ENCODE data around the gene MPEG1. TPM values are rescaled to one million over a fixed set of nuclear protein-coding genes. Genes with fewer than 3 reads are reported as not detected.
A peak's percentile ranks its signal among the peaks of the same experiment; 100 is the strongest.

The MPEG1 gene, protein sequence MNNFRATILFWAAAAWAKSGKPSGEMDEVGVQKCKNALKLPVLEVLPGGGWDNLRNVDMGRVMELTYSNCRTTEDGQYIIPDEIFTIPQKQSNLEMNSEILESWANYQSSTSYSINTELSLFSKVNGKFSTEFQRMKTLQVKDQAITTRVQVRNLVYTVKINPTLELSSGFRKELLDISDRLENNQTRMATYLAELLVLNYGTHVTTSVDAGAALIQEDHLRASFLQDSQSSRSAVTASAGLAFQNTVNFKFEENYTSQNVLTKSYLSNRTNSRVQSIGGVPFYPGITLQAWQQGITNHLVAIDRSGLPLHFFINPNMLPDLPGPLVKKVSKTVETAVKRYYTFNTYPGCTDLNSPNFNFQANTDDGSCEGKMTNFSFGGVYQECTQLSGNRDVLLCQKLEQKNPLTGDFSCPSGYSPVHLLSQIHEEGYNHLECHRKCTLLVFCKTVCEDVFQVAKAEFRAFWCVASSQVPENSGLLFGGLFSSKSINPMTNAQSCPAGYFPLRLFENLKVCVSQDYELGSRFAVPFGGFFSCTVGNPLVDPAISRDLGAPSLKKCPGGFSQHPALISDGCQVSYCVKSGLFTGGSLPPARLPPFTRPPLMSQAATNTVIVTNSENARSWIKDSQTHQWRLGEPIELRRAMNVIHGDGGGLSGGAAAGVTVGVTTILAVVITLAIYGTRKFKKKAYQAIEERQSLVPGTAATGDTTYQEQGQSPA
- total RNA-seq (13.4 TPM), polyA plus RNA-seq (ENCODE audit: insufficient read depth in 1 of 8, insufficient read length in 8 of 8, low replicate concordance in 1 of 8) (10 to 100 TPM in 5 of 8 donors, 1 to 10 TPM in 3; 8.8 to 13.8 (median 11.9) TPM)
- long read RNA-seq, donor 1, full-length matches to known transcripts: 10 of 10 reads
- long read RNA-seq, donor 1, partial matches to known transcripts: 0 of 10 reads
- long read RNA-seq, donor 1, other reads (novel, unspliced or antisense): 0 of 10 reads
- long read RNA-seq, donor 2, full-length matches to known transcripts: 2 of 2 reads
- long read RNA-seq, donor 2, partial matches to known transcripts: 0 of 2 reads
- long read RNA-seq, donor 2, other reads (novel, unspliced or antisense): 0 of 2 reads
- long read RNA-seq, donor 3, full-length matches to known transcripts: 15 of 15 reads
- long read RNA-seq, donor 3, partial matches to known transcripts: 0 of 15 reads
- long read RNA-seq, donor 3, other reads (novel, unspliced or antisense): 0 of 15 reads
- long read RNA-seq, donor 4, full-length matches to known transcripts: 22 of 22 reads
- long read RNA-seq, donor 4, partial matches to known transcripts: 0 of 22 reads
- long read RNA-seq, donor 4, other reads (novel, unspliced or antisense): 0 of 22 reads
- long read RNA-seq, donor 5, full-length matches to known transcripts: 38 of 38 reads
- long read RNA-seq, donor 5, partial matches to known transcripts: 0 of 38 reads
- long read RNA-seq, donor 5, other reads (novel, unspliced or antisense): 0 of 38 reads
- long read RNA-seq, donor 6, full-length matches to known transcripts: 23 of 23 reads
- long read RNA-seq, donor 6, partial matches to known transcripts: 0 of 23 reads
- long read RNA-seq, donor 6, other reads (novel, unspliced or antisense): 0 of 23 reads
- long read RNA-seq, donor 7, full-length matches to known transcripts: 21 of 21 reads
- long read RNA-seq, donor 7, partial matches to known transcripts: 0 of 21 reads
- long read RNA-seq, donor 7, other reads (novel, unspliced or antisense): 0 of 21 reads
- long read RNA-seq, donor 8, full-length matches to known transcripts: 15 of 15 reads
- long read RNA-seq, donor 8, partial matches to known transcripts: 0 of 15 reads
- long read RNA-seq, donor 8, other reads (novel, unspliced or antisense): 0 of 15 reads
- long read RNA-seq, donor 9, full-length matches to known transcripts: 20 of 20 reads
- long read RNA-seq, donor 9, partial matches to known transcripts: 0 of 20 reads
- long read RNA-seq, donor 9, other reads (novel, unspliced or antisense): 0 of 20 reads
- long read RNA-seq, donor 10, full-length matches to known transcripts: 25 of 25 reads
- long read RNA-seq, donor 10, partial matches to known transcripts: 0 of 25 reads
- long read RNA-seq, donor 10, other reads (novel, unspliced or antisense): 0 of 25 reads
- long read RNA-seq, donor 11, full-length matches to known transcripts: 24 of 24 reads
- long read RNA-seq, donor 11, partial matches to known transcripts: 0 of 24 reads
- long read RNA-seq, donor 11, other reads (novel, unspliced or antisense): 0 of 24 reads

DNA sequence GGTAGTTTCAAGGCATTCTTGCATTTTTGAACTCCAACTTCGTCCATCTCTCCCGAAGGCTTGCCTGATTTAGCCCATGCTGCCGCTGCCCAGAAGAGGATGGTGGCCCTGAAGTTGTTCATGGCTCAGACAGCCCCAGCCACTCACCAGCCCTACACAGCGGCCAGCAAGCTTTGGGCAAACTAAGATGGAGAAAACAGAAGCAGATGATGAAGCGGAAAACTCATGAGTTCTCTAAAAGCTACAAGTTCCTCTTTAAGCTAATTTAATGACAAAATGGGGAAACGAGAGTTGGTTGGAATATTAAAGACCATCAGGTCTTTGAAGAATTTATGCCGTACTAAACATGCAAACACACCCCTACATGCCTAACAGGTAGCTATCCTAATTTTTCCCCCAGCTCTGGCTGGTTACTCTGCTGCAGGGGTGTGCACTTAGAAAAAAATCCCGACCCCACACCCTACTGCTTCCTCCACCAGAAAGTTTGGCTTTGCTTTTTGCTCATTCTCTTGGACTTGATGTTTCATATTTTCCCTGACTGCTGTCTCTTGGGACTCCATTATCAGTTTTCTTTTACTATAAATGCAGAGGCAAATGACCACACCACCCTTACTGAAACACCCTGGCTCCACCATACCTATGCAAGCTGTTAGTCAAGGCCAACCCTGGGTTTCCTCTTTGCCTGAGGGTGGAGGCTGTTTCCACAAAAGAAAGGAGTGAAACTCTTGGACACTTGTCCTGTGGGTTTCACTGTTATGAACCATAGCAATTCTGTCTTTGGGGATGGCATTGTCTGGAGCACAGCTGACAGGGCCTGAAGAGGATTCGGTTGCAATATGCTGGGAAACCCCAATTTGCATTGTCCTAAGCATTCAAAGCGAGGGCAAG lies at the start of gene MPEG1:
MPEG1 (minus strand) TSS at position 184 of the 888 bp plus-strand sequence; CDS start at position 122, 62 bp downstream.
- no peaks in the 10 kb centered on the region for H3K27me3 ChIP-seq (ENCODE audit: control insufficient read depth, insufficient read depth, low read length)
- no peaks in the 10 kb centered on the region for H3K36me3 ChIP-seq (ENCODE audit: control insufficient read depth, insufficient read depth, low read length)
- 69% methylated on average over 4 of the region's 10 CpGs for whole genome bisulfite sequencing (ENCODE audit: insufficient coverage)
- no peak within 1 kb of the TSS for H3K27ac ChIP-seq (ENCODE audit: low read length)
- H3K9me3 ChIP-seq (replicated peaks; ENCODE audit: control insufficient read depth, low read depth, low read length): no peaks in the 10 kb centered on the region
- peak within 1 kb of the TSS; percentile 21 for H3K4me3 ChIP-seq (ENCODE audit: low read length)
- DNase-seq: peak; percentile 68
- H3K4me1 ChIP-seq (ENCODE audit: control insufficient read depth, insufficient read depth, low read length): no peaks in the 10 kb centered on the region

DNA sequence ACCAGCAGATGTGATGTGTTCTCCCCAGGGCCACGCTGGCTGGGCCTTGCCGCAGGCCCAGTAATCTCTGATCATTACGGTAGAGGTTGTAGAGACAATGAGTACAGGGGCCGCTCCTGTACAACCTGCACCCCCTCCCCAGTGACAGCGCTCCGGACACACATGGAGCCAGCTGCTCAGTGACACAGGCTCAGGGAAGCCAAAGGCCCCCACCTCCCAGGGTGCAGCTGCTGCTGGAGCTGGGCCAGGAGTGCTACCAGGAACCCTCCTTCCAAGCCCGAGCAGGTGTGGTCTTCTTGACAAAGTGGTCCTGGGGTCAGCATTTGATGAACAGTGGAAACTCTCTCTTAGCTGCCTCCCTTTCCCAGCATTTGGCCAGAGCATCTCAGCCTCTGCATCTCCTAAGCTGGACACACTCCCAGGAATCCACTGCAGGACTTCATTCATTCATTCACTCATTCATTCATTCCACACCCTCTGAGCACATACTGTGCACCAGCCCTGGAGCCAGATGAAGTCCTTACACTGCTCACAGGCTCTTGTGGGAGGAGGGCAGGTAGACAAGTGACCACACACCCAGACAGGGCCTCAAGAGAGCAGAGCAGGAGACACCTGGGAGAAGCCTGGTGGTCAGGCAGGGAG lies 49.6 kb upstream of the MPEG1 start:
- 35% methylated on average over 2 of the region's 7 CpGs for WGBS (ENCODE audit: insufficient coverage)

DNA sequence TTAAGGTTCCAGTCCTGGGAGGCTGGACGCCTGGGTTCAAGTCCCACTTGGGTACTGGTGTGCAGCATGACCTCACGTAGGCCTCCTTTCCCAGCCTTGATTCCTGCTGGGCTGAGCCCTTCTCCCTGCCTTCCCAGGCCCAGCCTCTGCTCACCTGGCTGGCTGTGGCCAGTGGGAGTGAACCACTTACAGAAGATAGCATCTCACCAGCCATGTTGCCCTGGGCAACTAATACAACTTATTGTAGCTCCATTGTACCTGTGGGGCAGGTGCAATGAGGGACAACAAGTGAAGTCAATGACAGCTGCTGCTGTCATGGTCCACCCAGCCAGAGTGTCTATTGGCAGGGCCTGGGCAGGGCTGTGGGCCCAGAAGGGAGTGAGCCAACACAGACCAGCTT lies 48.4 kb upstream of the MPEG1 start:
- H3K9me3 ChIP-seq (replicated peaks; ENCODE audit: control insufficient read depth, low read depth, low read length): no peaks in the 10 kb centered on the region
- peaks cover 10% of the 10 kb centered on the region for H3K4me1 ChIP-seq (ENCODE audit: control insufficient read depth, insufficient read depth, low read length)
- H3K36me3 ChIP-seq (ENCODE audit: control insufficient read depth, insufficient read depth, low read length): no peaks in the 10 kb centered on the region
- no peak for DNase-seq
- H3K4me3 ChIP-seq (ENCODE audit: low read length): no peak overlapping the region
- H3K27ac ChIP-seq (ENCODE audit: low read length): no peak overlapping the region
- 85% methylated on average over 2 of the region's 2 CpGs for WGBS (ENCODE audit: insufficient coverage)
- no peaks in the 10 kb centered on the region for H3K27me3 ChIP-seq (ENCODE audit: control insufficient read depth, insufficient read depth, low read length)

More for the DNA sequence above, 49.6 kb upstream of the MPEG1 start:
- Histone ChIP-seq H3K27ac (ENCODE audit: low read length) (no peak overlapping the region), H3K4me3 (ENCODE audit: low read length) (no peak overlapping the region), H3K27me3 (ENCODE audit: control insufficient read depth, insufficient read depth, low read length) (no peaks in the 10 kb centered on the region), H3K4me1 (ENCODE audit: control insufficient read depth, insufficient read depth, low read length) (peaks cover 14% of the 10 kb centered on the region), H3K36me3 (ENCODE audit: control insufficient read depth, insufficient read depth, low read length) (no peaks in the 10 kb centered on the region), H3K9me3 (replicated peaks; ENCODE audit: control insufficient read depth, low read depth, low read length) (no peaks in the 10 kb centered on the region)
- peak; percentile 26 for DNase-seq

DNA sequence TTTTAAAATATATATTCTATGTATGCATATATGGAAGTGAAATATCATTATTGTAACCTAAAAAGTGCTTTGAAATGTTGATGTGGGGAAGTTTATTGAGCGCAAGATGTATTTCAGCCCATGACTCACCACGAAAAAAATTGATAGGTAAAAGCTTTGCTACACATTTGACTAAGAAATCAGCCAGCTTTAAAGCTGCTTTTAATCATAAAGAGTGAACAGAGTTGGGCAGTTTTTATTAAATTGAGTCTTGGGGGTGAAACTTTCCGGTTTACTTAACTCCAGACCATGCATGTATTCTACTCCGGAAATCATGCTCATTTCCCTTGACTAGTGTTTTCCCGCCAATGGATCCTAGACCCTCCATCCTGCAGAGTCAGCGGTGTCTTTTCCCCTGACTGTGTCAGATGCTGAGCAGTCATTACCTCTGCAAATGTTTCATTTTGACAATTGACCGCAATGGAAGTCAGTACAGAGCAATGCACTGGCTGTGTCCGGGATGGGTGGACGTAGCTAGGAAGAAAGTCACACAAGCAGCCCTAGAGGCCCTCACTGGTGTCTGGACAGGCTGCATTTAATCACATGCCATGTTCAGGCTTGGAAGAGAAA lies 47.2 kb upstream of the MPEG1 start:
- no peaks in the 10 kb centered on the region for H3K27me3 ChIP-seq (ENCODE audit: control insufficient read depth, insufficient read depth, low read length)
- no peak overlapping the region for H3K4me3 ChIP-seq (ENCODE audit: low read length)
- H3K4me1 ChIP-seq (ENCODE audit: control insufficient read depth, insufficient read depth, low read length): peaks cover 10% of the 10 kb centered on the region
- H3K9me3 ChIP-seq (replicated peaks; ENCODE audit: control insufficient read depth, low read depth, low read length): no peaks in the 10 kb centered on the region
- no peaks in the 10 kb centered on the region for H3K36me3 ChIP-seq (ENCODE audit: control insufficient read depth, insufficient read depth, low read length)
- 78% methylated on average over 6 of the region's 9 CpGs for WGBS (ENCODE audit: insufficient coverage)
- no peak overlapping the region for H3K27ac ChIP-seq (ENCODE audit: low read length)
- no peak for DNase-seq

DNA sequence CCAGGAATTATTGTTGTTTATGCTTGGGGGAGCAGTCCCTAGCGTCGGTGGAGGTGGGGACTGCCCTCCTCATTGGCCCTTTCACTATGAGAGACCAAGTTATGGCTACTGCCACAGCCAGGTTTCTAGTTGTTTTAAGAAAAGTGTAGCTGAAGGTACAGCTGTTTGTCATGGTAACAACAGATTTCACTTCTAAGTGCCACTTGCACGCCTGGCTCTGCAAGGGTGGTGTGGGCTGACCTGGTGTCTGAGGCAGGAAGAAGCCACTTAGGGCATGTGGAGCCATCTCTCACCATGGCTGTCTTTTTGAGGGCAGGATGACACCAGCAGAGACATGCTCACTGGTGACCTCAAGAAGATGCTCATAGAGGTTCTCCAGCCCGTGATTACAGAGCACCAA lies 46.3 kb upstream of the MPEG1 start:
- peaks cover 10% of the 10 kb centered on the region for H3K4me1 ChIP-seq (ENCODE audit: control insufficient read depth, insufficient read depth, low read length)
- no peaks in the 10 kb centered on the region for H3K36me3 ChIP-seq (ENCODE audit: control insufficient read depth, insufficient read depth, low read length)
- no peak overlapping the region for H3K4me3 ChIP-seq (ENCODE audit: low read length)
- H3K9me3 ChIP-seq (replicated peaks; ENCODE audit: control insufficient read depth, low read depth, low read length): no peaks in the 10 kb centered on the region
- H3K27me3 ChIP-seq (ENCODE audit: control insufficient read depth, insufficient read depth, low read length): no peaks in the 10 kb centered on the region
- 100% methylated on average over 1 of the region's 4 CpGs for WGBS (ENCODE audit: insufficient coverage)
- no peak overlapping the region for H3K27ac ChIP-seq (ENCODE audit: low read length)
- no peak for DNase-seq

DNA sequence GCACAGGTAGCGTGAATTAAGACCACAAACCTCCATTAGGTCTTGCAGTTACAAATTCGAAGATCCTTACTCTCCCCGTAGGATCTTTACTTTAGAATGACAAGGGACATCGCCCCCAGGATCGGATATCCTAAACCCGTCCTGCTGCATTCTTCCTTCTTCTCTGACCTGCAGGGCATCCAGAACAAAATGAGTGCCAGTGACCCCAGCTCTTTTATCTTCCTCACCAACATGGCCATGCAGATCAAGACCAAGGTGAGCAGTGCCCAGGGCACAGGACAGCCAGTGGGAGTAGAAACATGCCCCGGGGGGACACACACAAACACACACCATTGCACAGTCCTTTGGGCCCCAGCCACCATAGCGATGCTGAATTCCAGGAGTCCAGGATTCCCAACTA lies 42.6 kb upstream of the MPEG1 start:
- no peak for DNase-seq
- H3K4me3 ChIP-seq (ENCODE audit: low read length): no peak overlapping the region
- no peaks in the 10 kb centered on the region for H3K27me3 ChIP-seq (ENCODE audit: control insufficient read depth, insufficient read depth, low read length)
- no peak overlapping the region for H3K27ac ChIP-seq (ENCODE audit: low read length)
- H3K36me3 ChIP-seq (ENCODE audit: control insufficient read depth, insufficient read depth, low read length): no peaks in the 10 kb centered on the region
- 67% methylated on average over 7 of the region's 8 CpGs for WGBS (ENCODE audit: insufficient coverage)
- H3K4me1 ChIP-seq (ENCODE audit: control insufficient read depth, insufficient read depth, low read length): no peaks in the 10 kb centered on the region
- no peaks in the 10 kb centered on the region for H3K9me3 ChIP-seq (replicated peaks; ENCODE audit: control insufficient read depth, low read depth, low read length)

DNA sequence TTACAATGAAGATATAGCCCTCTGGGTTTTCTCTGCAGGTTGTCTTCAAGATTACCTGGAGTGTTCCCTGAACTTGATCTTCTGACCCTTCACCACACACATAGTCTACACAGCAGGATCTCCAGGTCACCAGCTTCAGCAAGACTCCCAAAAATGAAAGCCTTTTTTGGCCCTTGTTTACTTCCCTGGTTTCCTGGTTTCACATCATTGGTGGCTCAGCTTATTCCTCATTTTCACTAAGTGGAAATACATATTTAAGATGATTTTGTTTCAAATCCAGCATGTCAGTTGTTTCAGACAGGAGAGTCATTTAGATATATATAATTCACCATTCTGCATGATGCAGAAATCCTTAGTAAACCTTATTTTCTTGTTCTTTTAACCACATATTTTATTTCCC lies 41.6 kb upstream of the MPEG1 start:
- H3K36me3 ChIP-seq (ENCODE audit: control insufficient read depth, insufficient read depth, low read length): no peaks in the 10 kb centered on the region
- no peaks in the 10 kb centered on the region for H3K27me3 ChIP-seq (ENCODE audit: control insufficient read depth, insufficient read depth, low read length)
- peak; percentile 26 for DNase-seq
- no peaks in the 10 kb centered on the region for H3K4me1 ChIP-seq (ENCODE audit: control insufficient read depth, insufficient read depth, low read length)
- no peaks in the 10 kb centered on the region for H3K9me3 ChIP-seq (replicated peaks; ENCODE audit: control insufficient read depth, low read depth, low read length)
- H3K27ac ChIP-seq (ENCODE audit: low read length): no peak overlapping the region
- no peak overlapping the region for H3K4me3 ChIP-seq (ENCODE audit: low read length)

All from muscle of leg (tissue), 16 donors.